B cell (primary cell): ENCODE data around the gene ZACN.

Source experiments
- CTCF ChIP-seq: fragments of 200-600 bp; IDR thresholded peaks from one replicate; pipeline ENCODE4 v1.8.0; 2022; ENCODE audit warnings: antibody characterized with exemption, mild to moderate bottlenecking
- EZH2 ChIP-seq: IDR thresholded peaks from 2 replicates; pipeline ENCODE4 v1.6.1; 2012; ENCODE audit warnings: borderline replicate concordance, low read depth, mild to moderate bottlenecking, moderate library complexity, low read length; ENCODE audit not compliant: insufficient read depth, poor library complexity, severe bottlenecking

DNA sequence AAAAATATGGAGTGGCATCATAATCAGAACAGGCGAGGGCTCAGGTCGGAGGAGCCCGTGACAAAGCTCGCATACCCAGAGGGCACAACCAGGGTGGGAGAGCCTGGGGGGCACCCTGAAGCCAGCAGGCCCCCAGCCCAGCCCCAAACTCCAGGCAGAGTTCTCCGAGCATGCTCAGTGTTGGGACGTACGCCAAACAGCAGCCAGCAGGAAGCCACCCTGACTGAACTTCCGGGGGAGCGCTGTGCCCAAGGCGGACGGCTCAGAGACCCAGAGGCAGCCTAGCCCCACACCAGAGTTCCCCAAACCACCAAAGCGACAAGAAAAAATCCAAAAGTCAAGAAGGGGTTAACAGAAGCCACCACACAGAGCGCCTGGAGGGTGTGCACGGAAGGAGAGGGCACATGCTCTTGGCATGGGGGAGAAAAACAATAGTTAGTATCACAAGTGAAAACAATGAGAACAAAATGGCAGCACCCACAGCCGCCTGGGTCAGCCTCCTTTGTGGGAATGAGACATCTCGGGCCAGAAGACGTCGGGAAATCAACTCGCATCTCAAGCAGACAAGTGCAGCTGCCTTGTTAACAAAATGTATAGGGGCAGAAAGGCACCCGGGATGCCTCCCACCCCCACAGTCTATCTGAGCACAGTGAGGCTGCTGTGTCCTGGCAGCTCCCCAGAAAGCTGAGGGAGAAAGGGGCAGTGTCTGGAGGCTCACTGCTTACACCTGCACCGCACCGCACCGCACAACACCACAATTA, 12.7 kb downstream of the ZACN start:
- TF ChIP-seq CTCF (no peak), EZH2 (no peak)
